ENCODE measurements around the gene CHCHD6. TPM values are rescaled to one million over a fixed set of nuclear protein-coding genes. Genes with fewer than 3 reads are reported as not detected.

CHCHD6 gene
- total RNA-seq, 2 experiments from 2014 or later, result 8.7 to 9.3 TPM

- no peak for ATAC-seq (ENCODE audit: poor library complexity)
- no peak for DNase-seq
- Histone ChIP-seq H3K36me3 (ENCODE audit: insufficient read depth, low read length) (no peaks in the 10 kb centered on the region), H3K9me3 (ENCODE audit: control insufficient read depth in 1 of 2, insufficient read depth in 1 of 2, low read length in 2 of 2) (peaks cover 8 to 14% of the 10 kb centered on the region in 2 experiments), H3K4me3 (ENCODE audit: low read length) (no peak overlapping the region), H3K27ac (ENCODE audit: low read depth in 1 of 2, low read length in 2 of 2) (no peak overlapping the region), H3K4me1 (ENCODE audit: insufficient read depth, low read length) (no peaks in the 10 kb centered on the region), H3K27me3 (ENCODE audit: control insufficient read depth in 1 of 2, insufficient read depth in 2 of 2, low read length in 2 of 2) (no peaks in the 10 kb centered on the region)
- ChIA-PET CTCF (no interaction called here), POLR2A (no interaction called here)
- no peak for TF ChIP-seq CTCF (IDR thresholded peaks at IDR 0.05)
- no peak overlapping the region for H3K27ac Mint-ChIP-seq
- no peaks in the 10 kb centered on the region for H3K4me1 Mint-ChIP-seq (ENCODE audit: low read depth)
- H3K9me3 Mint-ChIP-seq, result no peaks in the 10 kb centered on the region
- H3K36me3 Mint-ChIP-seq (ENCODE audit: low read depth), result no peaks in the 10 kb centered on the region
- no peak overlapping the region for H3K4me3 Mint-ChIP-seq
- intact Hi-C loops (cut with DNase I, micrococcal nuclease), result no loop called here
- H3K27me3 Mint-ChIP-seq, result no peaks in the 10 kb centered on the region
Measured at GRCh38 chr3:126667631-126668449, 36.2 kb upstream of the CHCHD6 start.

GRCh38 chr3:126668450-126669401 lies 35.3 kb upstream of the CHCHD6 start:
- Mint-ChIP-seq H3K27ac (no peak overlapping the region), H3K4me1 (ENCODE audit: low read depth) (no peaks in the 10 kb centered on the region), H3K4me3 (no peak overlapping the region), H3K9me3 (no peaks in the 10 kb centered on the region), H3K27me3 (no peaks in the 10 kb centered on the region), H3K36me3 (ENCODE audit: low read depth) (no peaks in the 10 kb centered on the region)
- Histone ChIP-seq H3K9me3 (ENCODE audit: control insufficient read depth in 1 of 2, insufficient read depth in 1 of 2, low read length in 2 of 2) (peaks cover 12 to 18% of the 10 kb centered on the region in 2 experiments), H3K36me3 (ENCODE audit: insufficient read depth, low read length) (no peaks in the 10 kb centered on the region), H3K4me1 (ENCODE audit: insufficient read depth, low read length) (no peaks in the 10 kb centered on the region), H3K27ac (ENCODE audit: low read depth in 1 of 2, low read length in 2 of 2) (no peak overlapping the region), H3K27me3 (ENCODE audit: control insufficient read depth in 1 of 2, insufficient read depth in 2 of 2, low read length in 2 of 2) (no peaks in the 10 kb centered on the region), H3K4me3 (ENCODE audit: low read length) (no peak overlapping the region)
- POLR2A ChIA-PET, result no interaction called here
- intact Hi-C loops (cut with DNase I, micrococcal nuclease), result no loop called here
- ATAC-seq (ENCODE audit: poor library complexity) (no peak), DNase-seq (no peak)
- CTCF ChIA-PET, result no interaction called here
- TF ChIP-seq CTCF (IDR thresholded peaks at IDR 0.05), result no peak

GRCh38 chr3:126671521-126671920 lies 32.5 kb upstream of the CHCHD6 start:
- TF ChIP-seq CTCF (IDR thresholded peaks at IDR 0.05), result no peak
- no peak overlapping the region for H3K4me3 Mint-ChIP-seq
- peaks cover 2% of the 10 kb centered on the region for H3K27me3 Mint-ChIP-seq
- no peaks in the 10 kb centered on the region for H3K36me3 Mint-ChIP-seq (ENCODE audit: low read depth)
- H3K27ac ChIP-seq (ENCODE audit: low read depth in 1 of 2, low read length in 2 of 2), result no peak overlapping the region
- H3K4me1 Mint-ChIP-seq (ENCODE audit: low read depth), result no peaks in the 10 kb centered on the region
- no peaks in the 10 kb centered on the region for H3K9me3 Mint-ChIP-seq
- intact Hi-C loops (cut with DNase I, micrococcal nuclease), result no loop called here
- no peaks in the 10 kb centered on the region for H3K4me1 ChIP-seq (ENCODE audit: insufficient read depth, low read length)
- CTCF ChIA-PET, result interaction anchor here (0.7 kb wide), 1 partner anchor 10 kb away, joined by 3 read pairs; no protein-coding TSS in a partner anchor
- no peak overlapping the region for H3K27ac Mint-ChIP-seq
- no peaks in the 10 kb centered on the region for H3K36me3 ChIP-seq (ENCODE audit: insufficient read depth, low read length)
- H3K9me3 ChIP-seq (ENCODE audit: control insufficient read depth in 1 of 2, insufficient read depth in 1 of 2, low read length in 2 of 2), result peaks cover 13 to 18% of the 10 kb centered on the region in 2 experiments
- POLR2A ChIA-PET, result no interaction called here
- DNase-seq (peak in 1 of 14 experiments; percentile 10), ATAC-seq (ENCODE audit: poor library complexity) (peak; percentile 68)
- H3K4me3 ChIP-seq (ENCODE audit: low read length), result no peak overlapping the region
- H3K27me3 ChIP-seq (ENCODE audit: control insufficient read depth in 1 of 2, insufficient read depth in 2 of 2, low read length in 2 of 2), result no peaks in the 10 kb centered on the region
